Measurements from ENCODE around the gene ALOXE3.

ALOXE3 gene

DNA sequence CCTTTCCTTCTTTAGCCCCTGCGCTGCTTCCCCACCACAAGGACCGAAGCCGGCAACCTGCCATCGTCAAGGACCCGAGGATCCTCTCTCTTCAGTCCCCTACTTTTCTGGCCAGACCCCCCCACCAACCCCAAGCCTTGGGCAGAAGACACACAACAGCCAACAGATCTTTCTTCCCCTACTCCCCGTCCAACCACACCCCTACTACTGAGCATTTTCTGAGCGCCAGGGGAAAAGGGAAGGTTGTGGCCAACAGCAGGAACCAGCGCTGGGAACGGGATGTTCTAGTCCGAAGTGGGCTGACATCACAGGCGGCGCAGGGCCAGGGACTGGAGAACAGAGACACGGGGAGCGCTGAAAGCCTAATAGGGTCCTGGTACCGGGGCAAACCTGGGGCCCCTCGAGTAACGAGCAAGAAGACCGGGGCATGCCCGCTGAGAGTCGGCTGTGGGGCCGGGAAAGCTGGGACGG, 33.4 kb upstream of the ALOXE3 start:
- ATAC-seq (replicated peaks; ENCODE audit: extremely low read depth, poor library complexity, severe bottlenecking), result no peak
- no peaks in the 10 kb centered on the region for H3K27me3 Mint-ChIP-seq
- DNase-seq (ENCODE audit: low spot score in 2 of 2), result no peak
- H3K36me3 Mint-ChIP-seq (ENCODE audit: insufficient read depth), result peaks cover 86% of the 10 kb centered on the region
- H3K4me1 Mint-ChIP-seq, result peaks cover 24% of the 10 kb centered on the region
- H3K9me3 Mint-ChIP-seq, result no peaks in the 10 kb centered on the region
- no peak overlapping the region for H3K4me3 Mint-ChIP-seq
- no peak overlapping the region for H3K27ac Mint-ChIP-seq (ENCODE audit: low read depth)

GRCh38 chr17:8151120-8151640, 32.9 kb upstream of the ALOXE3 start:
- no peaks in the 10 kb centered on the region for H3K9me3 Mint-ChIP-seq
- ATAC-seq (replicated peaks; ENCODE audit: extremely low read depth, poor library complexity, severe bottlenecking), result peak; percentile 35
- peaks cover 91% of the 10 kb centered on the region for H3K36me3 Mint-ChIP-seq (ENCODE audit: insufficient read depth)
- H3K27ac Mint-ChIP-seq (ENCODE audit: low read depth), result no peak overlapping the region
- peak; percentile 83 to 90 for DNase-seq (ENCODE audit: low spot score in 2 of 2)
- H3K4me1 Mint-ChIP-seq, result peaks cover 28% of the 10 kb centered on the region
- H3K4me3 Mint-ChIP-seq, result no peak overlapping the region
- no peaks in the 10 kb centered on the region for H3K27me3 Mint-ChIP-seq

DNA sequence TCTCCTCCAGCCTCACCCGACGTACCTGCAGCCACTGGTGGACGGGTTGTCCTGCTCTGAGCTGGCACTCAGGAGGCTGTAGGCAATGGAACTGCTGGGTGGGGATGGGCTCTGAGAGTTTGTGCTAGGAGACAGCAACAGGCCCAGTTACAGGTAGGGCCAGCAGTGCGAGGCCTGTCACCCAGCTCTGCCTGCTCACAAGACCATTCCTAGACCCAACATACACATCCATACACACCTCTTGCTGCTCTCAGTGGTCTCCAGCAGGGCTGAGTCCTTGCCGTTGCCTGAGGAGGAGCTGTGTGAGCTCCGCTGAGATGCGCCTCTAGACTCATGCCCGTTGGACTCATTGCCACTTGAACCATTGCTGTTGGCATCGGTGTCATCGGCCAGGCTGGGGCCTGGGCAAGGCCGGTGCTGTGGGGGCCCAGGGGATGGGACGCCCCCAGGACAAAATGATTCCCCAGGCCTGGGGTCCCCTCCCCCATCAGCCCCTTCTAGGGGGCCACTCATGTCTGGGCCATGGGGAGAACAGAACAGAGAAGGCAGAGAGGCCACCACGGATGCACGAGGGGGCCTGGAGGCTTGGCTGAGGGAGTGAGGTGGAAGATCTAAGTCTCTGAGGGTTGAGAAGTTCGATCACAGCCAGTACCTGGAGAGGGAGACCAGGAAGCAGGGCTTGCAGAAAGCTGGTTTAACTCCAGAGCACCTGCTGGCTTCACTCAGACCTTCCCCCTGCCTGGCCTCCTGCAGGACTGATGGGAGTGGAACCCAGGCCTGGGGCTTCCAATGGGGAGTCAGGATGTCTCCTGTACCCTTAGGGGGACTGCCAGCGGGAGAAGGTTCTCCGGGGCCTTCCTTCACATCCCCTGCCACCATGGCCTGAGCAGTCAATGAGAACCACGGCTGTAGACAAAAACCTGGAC, 32.1 kb upstream of the ALOXE3 start:
- peaks cover 96% of the 10 kb centered on the region for H3K36me3 Mint-ChIP-seq (ENCODE audit: insufficient read depth)
- H3K4me1 Mint-ChIP-seq, result peaks cover 32% of the 10 kb centered on the region
- no peak overlapping the region for H3K4me3 Mint-ChIP-seq
- no peak for DNase-seq (ENCODE audit: low spot score in 2 of 2)
- H3K9me3 Mint-ChIP-seq, result no peaks in the 10 kb centered on the region
- ATAC-seq (replicated peaks; ENCODE audit: extremely low read depth, poor library complexity, severe bottlenecking), result no peak
- H3K27ac Mint-ChIP-seq (ENCODE audit: low read depth), result no peak overlapping the region
- no peaks in the 10 kb centered on the region for H3K27me3 Mint-ChIP-seq

DNA sequence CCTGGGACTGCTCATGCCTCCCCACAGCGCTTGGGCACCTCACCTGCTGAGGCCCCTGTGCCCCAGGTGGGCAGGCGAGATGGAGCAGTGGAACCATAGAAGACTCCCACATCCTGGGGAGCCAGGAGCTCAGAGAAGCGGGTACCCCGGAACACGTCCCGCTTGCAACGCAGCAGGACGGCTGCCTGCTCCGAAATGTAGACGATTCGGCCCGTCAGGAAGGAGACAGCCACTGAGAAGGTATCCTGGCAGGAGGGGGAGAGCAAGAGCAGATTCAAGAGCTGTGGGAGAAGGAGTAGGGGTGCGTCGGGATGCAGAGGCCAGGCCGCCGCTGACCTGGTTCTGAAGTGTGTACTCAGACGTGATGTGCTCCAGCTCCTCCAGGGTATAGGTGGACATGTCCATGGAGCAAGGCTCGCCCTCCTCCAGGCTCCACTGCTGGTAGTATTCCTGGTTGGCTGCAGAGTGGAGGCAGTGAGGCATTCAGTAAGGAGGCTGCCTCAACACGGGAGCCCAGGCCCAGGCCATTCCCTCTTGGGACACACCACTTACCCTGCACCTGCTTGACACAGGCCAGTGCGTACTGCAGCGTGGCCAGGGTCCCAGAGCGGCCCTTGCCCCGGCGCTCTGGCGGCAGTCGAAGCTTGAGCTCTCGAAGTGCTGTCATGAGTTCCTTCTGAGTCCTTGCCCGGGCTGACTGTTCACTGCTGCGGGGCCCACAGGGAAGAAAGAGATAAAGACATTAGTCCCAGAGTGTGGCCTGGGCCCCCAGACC, 31.3 kb upstream of the ALOXE3 start:
- Mint-ChIP-seq H3K27ac (ENCODE audit: low read depth) (no peak overlapping the region), H3K36me3 (ENCODE audit: insufficient read depth) (peaks cover 95% of the 10 kb centered on the region), H3K4me3 (no peak overlapping the region), H3K4me1 (peaks cover 32% of the 10 kb centered on the region), H3K9me3 (no peaks in the 10 kb centered on the region), H3K27me3 (no peaks in the 10 kb centered on the region)
- ATAC-seq (replicated peaks; ENCODE audit: extremely low read depth, poor library complexity, severe bottlenecking) (no peak), DNase-seq (ENCODE audit: low spot score in 2 of 2) (no peak)

DNA sequence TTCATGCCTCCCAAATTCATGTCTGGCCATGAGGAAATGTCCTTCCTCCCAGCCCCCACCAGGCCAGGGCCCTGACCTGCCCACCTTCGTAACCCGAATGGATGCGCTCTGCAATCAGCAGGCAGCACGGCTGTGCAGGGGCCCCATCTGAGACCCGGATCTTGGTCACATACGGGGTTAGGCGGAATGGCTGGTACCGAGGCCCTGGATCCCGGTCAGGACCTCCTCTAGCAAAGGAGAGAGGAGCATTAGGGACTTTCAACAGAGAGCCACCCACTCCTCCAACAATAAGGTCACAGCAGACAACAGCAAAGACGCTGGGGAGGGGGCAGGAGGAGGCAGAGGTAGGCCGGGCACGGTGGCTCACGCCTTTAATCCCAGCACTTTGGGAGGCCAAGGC, 30.2 kb upstream of the ALOXE3 start:
- DNase-seq (ENCODE audit: low spot score in 2 of 2) (no peak), ATAC-seq (replicated peaks; ENCODE audit: extremely low read depth, poor library complexity, severe bottlenecking) (no peak)
- Mint-ChIP-seq H3K27ac (ENCODE audit: low read depth) (no peak overlapping the region), H3K4me3 (peak overlapping the region; percentile 64), H3K36me3 (ENCODE audit: insufficient read depth) (peaks cover 97% of the 10 kb centered on the region), H3K4me1 (peaks cover 32% of the 10 kb centered on the region), H3K9me3 (no peaks in the 10 kb centered on the region), H3K27me3 (no peaks in the 10 kb centered on the region)

- Mint-ChIP-seq H3K36me3 (ENCODE audit: insufficient read depth) (peaks cover 97% of the 10 kb centered on the region), H3K9me3 (no peaks in the 10 kb centered on the region), H3K4me1 (peaks cover 32% of the 10 kb centered on the region), H3K4me3 (peak overlapping the region; percentile 64), H3K27me3 (no peaks in the 10 kb centered on the region), H3K27ac (ENCODE audit: low read depth) (peak overlapping the region; percentile 88)
- ATAC-seq (replicated peaks; ENCODE audit: extremely low read depth, poor library complexity, severe bottlenecking) (no peak), DNase-seq (ENCODE audit: low spot score in 2 of 2) (no peak)
These were observed 29.6 kb upstream of the ALOXE3 start for GRCh38 chr17:8147805-8148404.

DNA sequence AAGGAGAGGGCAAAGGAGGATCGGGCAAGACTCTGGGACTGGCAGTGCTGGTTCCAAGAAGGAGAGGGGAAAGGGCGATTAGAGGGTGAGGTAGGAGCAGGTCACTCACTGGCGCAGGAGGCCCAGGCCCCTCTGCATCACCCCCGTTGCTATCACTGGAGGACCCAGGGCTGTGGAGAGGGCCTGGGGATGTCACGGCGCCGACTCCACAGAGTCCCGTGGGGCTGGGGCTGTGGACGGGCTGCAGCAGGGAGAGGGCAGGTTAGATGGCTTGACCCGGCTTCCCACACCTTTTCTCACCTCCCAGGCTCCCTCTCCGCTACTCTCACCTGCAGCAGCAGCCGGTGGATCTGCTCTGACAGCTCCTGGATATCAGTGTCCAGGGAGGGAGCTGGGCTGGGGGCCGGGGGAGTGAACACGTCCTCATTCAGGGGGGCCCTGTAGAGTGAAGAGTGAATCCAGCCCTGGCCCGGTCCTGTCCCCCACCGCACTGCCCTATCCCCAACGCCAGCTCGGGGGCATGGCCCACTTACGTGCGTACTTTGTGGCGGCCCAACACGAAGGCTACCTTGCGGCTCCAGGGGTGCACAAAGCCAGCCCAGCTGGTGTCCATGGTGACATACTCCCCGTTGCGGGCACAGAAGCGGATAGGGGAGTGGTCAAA, 29.0 kb upstream of the ALOXE3 start:
- DNase-seq (ENCODE audit: low spot score in 2 of 2) (no peak), ATAC-seq (replicated peaks; ENCODE audit: extremely low read depth, poor library complexity, severe bottlenecking) (no peak)
- Mint-ChIP-seq H3K27me3 (no peaks in the 10 kb centered on the region), H3K4me1 (peaks cover 28% of the 10 kb centered on the region), H3K36me3 (ENCODE audit: insufficient read depth) (peaks cover 97% of the 10 kb centered on the region), H3K27ac (ENCODE audit: low read depth) (peak overlapping the region; percentile 88), H3K9me3 (no peaks in the 10 kb centered on the region), H3K4me3 (peak overlapping the region; percentile 64)

DNA sequence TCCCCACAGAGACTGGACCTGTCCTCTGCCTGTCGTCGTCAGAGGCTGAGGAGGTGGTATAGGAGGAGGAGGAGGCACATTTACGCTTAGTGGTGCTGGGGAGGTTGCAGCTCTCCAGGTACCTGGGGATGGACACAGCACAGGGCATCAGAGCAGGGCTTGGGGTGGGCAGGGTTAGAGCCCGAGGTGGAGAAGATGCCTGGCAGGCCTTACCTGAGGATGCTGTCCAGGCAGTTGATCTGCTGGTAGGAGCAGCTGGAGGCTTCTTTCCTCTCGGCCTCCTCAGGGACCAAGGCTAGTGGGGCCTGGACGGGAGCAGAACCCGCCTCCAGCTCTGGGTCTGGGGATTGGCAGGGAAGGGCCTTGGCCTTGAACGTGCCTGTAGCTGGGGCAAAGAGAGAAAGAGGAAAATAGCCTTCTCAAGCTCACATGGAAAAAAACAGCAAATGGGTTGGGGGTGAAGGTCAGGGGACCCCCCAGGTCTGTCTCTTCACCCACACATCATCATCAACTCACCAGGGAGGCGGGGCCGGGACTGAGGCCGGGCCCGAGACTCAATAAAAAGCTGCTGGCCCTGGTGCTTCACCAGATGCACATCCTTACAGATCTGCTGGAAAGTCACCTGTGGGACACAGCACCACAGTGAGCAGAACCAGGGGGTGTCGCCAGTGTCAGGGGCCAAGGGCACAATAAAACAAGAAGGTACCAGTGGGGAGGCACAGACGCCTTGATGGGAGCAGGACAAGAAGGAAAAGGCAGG, 28.2 kb upstream of the ALOXE3 start:
- H3K27ac Mint-ChIP-seq (ENCODE audit: low read depth), result peak overlapping the region; percentile 88
- H3K9me3 Mint-ChIP-seq, result no peaks in the 10 kb centered on the region
- peaks cover 21% of the 10 kb centered on the region for H3K4me1 Mint-ChIP-seq
- DNase-seq (ENCODE audit: low spot score in 2 of 2) (no peak), ATAC-seq (replicated peaks; ENCODE audit: extremely low read depth, poor library complexity, severe bottlenecking) (no peak)
- peaks cover 94% of the 10 kb centered on the region for H3K36me3 Mint-ChIP-seq (ENCODE audit: insufficient read depth)
- peak overlapping the region; percentile 64 for H3K4me3 Mint-ChIP-seq
- no peaks in the 10 kb centered on the region for H3K27me3 Mint-ChIP-seq

DNA sequence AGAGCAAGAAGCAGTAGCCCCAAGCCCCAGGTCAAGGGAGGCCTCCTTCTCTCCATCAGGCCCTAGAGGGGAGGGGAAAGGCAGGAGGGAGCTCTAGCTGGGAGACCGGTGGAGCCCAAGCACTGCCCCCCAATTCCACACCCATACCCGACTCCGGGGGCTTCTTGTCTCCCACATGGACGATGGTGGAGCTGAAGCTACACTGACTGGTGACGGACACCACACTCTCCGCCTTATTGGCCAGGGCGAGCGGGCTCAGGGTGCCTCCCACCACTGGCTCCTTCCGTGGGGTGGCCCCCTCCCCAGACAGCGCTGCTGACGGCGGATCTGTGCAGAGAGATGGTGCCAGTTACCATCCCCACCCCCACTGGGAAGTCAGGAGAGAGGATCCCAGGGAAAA, 27.5 kb upstream of the ALOXE3 start:
- Mint-ChIP-seq H3K9me3 (no peaks in the 10 kb centered on the region), H3K27ac (ENCODE audit: low read depth) (peak overlapping the region; percentile 88), H3K36me3 (ENCODE audit: insufficient read depth) (peaks cover 94% of the 10 kb centered on the region), H3K27me3 (no peaks in the 10 kb centered on the region), H3K4me3 (peak overlapping the region; percentile 64), H3K4me1 (peaks cover 18% of the 10 kb centered on the region)
- no peak for ATAC-seq (replicated peaks; ENCODE audit: extremely low read depth, poor library complexity, severe bottlenecking)
- no peak for DNase-seq (ENCODE audit: low spot score in 2 of 2)

DNA sequence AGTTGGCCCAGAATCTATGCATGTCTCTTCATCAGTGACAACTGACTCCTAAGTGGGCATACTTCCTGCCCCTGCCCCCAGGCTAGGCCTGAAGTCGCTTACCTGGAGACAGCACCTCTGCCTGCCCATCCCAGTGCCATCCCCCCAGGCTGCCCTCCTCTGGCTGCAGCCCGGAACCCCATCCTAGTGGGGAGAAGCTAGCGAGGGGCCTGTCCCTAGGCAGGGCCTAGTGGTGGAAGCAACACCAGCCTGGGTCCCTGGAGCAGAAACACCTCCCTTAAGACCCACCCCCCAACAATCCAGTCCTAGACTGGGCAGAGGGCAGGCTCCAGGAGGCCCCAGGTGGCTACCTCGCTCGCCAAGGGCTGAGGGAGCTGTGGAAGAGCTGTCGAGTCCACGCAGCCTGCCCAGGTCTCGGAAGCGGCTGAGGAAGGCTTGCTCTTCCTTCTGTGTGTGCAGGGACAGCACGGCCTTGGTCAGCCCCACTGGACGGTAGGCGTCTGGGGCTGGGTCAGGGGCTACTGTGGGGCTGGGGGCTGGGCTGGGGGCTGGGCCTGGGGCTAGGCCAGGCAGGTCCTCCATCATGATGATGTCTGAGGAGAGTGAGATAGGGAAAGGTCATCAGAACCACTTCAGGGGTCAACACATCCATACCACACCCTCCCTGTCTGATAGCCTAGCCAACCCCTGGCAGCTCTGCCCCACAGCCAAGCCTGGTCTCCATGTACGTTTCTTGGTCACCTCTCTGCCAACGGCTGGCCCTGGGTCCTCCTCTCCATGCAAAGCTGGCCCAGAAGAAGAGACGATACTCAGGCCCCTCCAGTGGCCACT, 26.3 kb upstream of the ALOXE3 start:
- Mint-ChIP-seq H3K9me3 (no peaks in the 10 kb centered on the region), H3K36me3 (ENCODE audit: insufficient read depth) (peaks cover 83% of the 10 kb centered on the region), H3K27me3 (no peaks in the 10 kb centered on the region), H3K4me3 (peak overlapping the region; percentile 54), H3K27ac (ENCODE audit: low read depth) (peak overlapping the region; percentile 90), H3K4me1 (peaks cover 18% of the 10 kb centered on the region)
- ATAC-seq (replicated peaks; ENCODE audit: extremely low read depth, poor library complexity, severe bottlenecking) (no peak), DNase-seq (ENCODE audit: low spot score in 2 of 2) (no peak)

Data from central memory CD8-positive, alpha-beta T cell (primary cell).